OCI-M2 (cell line): ENCODE results near the gene PANX2.
"Not testable (repeated sequence)": the region's sequence is repeated elsewhere in the genome, so short reads cannot be mapped to it uniquely, and the experiment has no call there.

Experiments
- DNase-seq: peaks from one replicate; lab custom pipeline; 2025; ENCODE audit not compliant: unreplicated experiment; lab: John Stamatoyannopoulos, UW

PANX2 gene

DNA sequence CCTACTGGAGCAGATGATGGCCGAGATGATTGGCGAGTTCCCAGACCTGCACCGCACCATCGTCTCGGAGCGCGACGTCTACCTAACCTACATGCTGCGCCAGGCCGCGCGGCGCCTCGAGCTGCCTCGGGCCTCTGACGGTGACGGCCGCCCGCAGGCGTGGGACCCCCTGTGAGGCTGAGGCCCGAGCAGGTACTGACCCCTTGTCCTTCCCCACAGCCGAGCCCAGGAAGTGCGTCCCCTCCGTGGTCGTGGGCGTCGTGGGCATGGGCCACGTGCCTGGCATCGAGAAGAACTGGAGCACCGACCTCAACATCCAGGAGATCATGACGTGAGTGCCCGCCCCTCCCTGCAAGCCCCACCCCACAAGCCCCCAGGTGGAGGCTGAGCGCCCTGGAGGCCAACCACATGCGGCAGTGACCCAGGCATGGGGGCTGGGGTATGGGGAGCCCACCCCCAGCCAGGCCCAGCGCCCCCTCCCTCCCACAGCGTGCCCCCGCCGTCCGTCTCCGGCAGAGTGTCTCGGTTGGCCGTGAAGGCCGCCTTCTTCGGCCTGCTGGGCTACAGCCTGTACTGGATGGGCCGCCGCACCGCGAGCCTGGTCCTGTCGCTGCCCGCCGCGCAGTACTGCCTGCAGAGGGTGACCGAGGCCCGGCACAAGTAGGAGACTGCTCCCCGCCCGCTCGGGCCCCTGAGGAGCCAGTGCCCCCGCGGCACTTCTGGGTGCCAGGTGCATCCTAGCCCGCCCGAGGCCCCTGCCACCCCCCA, 27.5 kb downstream of the PANX2 start:
- no peak for DNase-seq

DNA sequence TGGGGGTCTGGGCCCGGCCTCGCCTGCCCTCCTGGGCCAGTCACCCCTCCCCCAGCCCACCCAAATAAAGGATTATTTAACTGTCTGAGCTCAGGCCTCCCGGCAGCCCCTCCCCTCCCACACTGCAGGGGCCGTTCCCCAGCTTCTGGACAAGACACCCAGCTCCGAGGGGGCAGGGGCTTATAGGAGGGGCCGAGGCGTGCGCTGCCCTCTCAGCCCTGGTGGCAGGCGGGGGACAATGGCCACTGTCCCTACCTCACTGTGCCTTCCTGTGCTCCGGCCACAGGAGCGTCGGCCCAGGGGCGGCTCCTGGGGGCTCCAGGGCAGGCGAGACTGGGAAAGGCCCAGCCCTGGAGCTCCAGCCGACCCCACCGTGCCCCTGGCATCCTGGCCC, 28.1 kb downstream of the PANX2 start:
- DNase-seq, result no peak

DNA sequence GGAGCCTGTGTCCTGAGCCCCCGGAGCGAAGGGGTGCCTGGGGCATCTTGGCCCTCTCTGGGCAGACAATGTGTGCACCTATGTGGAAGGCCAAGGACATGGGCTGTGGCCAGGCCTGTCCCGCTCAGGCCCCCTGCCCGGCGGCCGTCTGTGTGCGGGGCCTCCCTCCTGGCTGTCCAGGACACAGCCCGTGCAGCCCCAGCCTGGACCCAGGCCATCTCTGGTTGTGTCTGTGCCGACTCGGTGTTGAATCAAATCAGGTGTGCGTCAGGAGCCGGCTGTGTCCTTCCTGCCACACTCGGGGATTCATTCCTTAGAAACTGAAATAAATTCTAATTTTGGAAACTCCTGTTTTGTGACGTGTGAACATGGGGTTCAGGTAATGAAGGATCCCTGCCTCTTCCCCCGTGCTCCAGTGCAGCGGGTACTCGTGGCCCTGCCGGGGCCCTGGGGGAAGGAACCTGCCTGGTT, 28.8 kb downstream of the PANX2 start:
- no peak for DNase-seq

DNA sequence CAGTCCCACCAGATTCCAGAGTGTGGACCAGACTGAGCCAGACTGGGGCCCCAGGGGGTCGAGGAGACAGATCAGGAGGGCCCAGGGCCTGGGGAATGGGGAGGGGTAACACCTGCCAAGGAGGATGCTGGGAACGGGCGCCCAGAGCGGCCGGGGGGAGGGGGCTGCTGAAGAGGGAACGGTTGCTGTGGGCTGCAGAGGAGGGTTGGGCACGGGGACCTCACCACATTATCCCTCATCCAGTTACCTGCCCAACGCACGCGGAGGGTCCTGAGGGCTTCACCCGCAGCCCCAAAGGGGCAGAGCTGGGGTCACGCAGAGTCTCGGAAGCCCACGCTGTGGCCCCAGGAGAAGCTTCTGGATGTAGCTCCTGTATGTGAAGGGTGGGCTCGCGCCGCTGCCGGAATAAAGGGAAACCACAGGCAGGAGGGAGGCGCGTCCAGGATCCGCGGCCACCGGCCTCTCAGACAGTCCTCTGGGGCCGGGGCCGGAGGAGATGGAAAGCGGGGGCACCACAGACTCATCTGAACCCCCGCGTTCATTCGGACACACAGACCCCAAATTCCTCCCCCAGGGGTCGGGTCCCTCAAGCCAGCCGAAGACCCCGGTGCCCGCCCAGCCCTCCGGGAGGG, 29.4 kb downstream of the PANX2 start:
- DNase-seq, result no peak

DNA sequence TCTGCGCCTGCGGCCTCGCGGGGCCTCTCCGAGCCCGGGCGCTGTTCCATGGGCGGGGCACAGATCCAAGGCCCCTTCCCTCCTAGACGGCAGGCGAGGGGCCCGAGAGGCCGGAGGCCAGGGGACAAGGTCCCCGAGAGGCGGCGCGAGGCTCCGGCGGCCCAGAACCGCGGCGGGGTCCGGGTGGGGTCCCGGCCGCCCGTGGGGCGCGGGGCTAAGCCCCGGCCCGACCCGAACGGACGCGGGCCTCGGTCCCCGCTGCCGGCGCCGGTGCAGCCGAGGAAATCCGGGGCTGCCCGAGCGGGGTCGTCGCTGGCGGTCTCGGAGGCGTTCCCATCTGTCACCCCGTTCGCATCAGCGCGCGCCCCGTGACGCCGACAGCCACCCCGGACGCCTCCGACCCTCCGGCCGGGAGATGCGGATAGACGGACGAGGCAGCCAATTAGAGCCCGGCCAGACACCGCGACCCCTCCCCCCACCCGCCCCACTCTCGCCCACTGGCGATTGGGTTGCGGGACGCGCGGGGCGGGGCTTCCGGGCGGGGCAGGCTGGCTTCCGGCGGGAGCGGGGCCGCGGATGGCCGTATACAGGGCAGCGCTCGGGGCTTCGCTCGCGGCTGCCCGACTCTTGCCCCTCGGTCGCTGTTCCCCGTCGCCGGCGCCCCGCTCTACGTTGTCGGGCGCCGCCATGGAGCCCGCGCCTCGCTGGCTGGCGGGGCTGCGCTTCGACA, 30.1 kb downstream of the PANX2 start, which contains the start of gene SELENOO:
Gene SELENOO, plus strand, starts transcription at position 551 of the 730 bp plus-strand sequence. Its CDS starts 26 bp downstream, at position 577.
- DNase-seq, result no peak

DNA sequence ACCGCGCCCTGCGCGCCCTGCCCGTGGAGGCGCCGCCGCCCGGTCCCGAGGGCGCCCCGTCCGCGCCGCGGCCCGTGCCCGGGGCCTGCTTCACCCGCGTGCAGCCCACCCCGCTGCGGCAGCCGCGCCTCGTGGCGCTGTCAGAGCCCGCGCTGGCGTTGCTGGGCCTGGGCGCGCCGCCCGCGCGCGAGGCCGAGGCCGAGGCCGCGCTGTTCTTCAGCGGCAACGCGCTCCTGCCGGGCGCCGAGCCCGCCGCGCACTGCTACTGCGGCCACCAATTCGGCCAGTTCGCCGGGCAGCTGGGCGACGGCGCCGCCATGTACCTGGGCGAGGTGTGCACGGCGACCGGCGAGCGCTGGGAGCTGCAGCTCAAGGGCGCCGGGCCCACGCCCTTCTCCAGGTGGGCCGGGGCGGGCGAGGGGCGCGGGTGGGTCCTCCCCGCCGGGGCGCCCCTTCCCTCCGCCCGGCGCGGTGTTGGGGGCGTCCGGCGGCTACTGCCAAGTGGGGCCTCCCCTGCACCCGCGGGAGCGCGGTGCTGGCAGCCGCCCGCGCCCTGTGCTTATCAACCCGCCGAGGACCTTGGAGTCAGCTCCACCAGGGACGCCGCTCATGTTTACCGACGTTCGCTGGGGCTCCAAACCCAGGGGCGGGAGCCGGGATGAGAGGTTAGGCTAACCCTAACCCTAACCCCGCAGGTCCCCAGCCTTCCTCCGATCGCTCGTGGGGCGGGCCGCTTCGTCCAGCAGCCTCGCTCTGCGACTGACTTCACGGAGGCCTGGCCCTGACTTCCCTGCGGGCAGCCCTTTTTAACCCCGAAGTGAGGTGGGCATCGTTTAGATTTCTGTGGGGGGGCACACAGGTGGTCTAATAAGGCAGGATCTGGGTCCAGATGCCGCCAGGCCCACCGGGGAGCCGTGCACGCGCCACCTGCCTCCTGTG, 30.9 kb downstream of the PANX2 start:
- no peak for DNase-seq

DNA sequence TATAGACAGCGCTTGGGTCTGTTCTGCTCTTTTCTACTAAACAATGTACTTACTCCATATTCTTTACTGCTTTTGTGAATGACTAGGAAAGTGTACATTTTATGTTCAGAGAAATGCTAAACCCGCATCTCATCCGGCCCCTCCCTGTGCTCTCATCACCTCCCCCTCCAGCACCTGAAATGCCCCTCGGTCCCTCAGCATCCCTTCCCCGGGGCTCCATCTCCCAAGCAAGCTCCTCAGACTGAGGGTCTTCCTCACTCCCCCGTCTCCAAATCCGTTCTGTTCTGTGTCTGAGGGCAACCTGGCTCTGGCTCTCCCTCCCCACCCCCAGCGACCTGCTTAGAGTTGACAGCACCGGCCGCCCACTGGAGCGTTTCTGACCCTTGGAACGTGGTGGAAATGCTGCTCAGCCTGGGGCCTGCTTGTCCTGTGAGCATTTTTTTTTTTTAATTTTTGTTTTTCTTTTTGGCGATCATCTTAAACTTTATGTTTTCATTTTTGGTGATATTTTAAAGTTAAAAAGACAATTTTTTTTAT, 31.7 kb downstream of the PANX2 start:
- DNase-seq, result no peak

DNA sequence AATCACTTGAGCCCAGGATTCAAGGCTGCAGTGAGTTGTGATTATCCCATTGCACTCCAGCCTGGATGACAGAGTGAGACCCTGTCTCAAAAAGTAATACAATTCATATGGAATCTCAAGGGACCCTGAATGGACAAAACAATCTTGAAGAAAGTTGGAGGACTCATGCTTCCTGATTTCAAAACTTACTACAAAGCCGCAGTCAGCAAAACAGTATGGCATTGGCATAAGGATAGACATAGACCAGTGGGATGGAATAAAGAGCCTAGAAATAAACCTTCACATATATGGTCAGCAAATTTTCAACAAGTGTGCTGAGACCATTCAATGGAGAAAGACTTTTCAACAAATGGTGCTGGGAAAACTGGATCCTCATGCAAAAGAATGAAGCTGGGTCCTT, 32.8 kb downstream of the PANX2 start:
- DNase-seq, result no peak

DNA sequence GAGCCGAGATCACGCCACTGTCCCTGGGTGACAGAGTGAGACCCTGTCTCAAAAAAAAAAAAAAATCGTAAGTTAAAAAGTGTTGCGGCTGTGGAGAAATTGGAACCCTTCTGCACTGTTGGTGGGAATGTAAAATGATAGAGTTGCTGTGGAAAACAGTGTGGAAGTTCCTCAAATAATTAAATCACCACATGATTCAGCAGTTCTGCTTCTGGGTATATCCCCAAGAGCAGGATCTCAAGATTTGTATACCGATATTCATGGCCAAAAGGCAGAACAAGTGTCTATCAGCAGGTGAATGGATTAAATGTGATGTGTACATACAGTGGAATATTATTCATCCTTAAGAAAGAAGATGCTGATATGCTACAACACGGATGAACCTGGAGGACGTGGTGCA, 34.0 kb downstream of the PANX2 start:
- no peak for DNase-seq

DNA sequence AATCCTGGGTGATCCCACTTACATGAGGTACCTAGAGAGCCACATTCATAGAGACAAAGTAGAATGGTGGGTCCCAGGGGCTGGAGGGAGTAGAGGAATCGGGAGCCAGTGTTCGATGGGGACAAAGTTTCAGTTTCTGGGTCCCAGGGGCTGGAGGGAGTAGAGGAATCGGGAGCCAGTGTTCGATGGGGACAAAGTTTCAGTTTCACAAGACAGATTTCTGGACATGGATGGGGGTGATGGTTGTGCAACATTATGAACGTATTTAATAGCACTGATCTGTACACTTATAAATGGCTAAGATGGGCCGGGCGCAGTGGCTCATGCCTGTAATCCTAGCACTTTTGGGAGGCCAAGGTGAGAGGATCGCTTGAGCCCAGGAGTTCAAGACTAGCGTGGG, 34.5 kb downstream of the PANX2 start:
- DNase-seq, result not testable (repeated sequence)

DNA sequence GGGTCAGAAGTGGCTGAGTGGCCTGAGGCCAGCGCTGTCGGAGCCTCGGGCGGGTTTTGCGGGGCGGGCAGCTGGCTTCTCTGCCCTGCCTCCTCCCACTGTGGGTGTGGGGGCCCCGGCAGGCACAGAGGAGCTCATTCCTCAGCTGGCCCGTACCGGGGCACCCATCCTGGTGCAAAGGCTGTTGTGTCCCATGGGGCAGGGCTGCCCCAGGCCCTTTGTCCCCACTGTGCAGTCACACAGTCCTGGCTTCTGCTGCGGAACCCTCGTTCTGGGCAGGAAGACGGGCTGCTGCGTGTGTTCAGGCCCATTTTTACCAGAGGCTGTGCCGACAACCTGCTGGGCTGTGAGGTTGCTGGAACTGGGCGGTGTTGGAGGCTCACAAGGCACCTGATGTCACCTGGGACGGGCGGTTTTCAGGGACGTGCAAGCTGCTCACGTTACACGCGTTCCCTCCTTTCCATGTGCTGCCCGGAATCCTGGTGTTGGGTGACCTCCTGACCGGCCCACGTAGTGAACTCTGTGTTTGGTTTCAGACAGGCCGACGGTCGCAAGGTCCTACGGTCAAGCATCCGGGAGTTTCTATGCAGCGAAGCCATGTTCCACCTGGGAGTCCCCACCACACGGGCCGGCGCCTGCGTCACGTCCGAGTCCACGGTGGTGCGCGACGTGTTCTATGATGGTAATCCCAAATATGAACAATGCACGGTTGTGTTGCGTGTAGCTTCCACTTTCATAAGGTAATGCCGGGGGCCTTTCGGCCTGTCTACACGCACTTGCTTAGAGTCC, 35.4 kb downstream of the PANX2 start:
- no peak for DNase-seq

DNA sequence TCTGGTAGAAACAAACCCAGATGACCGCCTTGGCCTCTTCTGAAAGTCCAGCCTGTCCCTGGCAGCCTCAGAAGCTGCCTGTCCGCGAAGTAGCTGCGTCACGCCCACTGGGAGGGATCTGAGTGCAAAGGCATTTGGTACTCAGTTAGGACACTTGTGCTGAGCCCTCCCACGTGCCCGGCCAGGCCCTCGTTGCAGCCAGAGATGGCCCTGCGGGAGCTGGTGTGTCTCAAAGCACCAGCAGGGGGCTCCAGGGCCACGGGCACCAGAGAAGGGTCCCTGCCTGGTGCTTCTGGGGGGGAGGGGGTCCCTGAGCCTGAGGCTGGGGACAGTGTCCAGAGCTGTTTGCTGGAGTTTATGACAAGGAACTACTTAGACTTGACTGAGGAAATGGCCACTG, 36.1 kb downstream of the PANX2 start:
- DNase-seq, result no peak

DNA sequence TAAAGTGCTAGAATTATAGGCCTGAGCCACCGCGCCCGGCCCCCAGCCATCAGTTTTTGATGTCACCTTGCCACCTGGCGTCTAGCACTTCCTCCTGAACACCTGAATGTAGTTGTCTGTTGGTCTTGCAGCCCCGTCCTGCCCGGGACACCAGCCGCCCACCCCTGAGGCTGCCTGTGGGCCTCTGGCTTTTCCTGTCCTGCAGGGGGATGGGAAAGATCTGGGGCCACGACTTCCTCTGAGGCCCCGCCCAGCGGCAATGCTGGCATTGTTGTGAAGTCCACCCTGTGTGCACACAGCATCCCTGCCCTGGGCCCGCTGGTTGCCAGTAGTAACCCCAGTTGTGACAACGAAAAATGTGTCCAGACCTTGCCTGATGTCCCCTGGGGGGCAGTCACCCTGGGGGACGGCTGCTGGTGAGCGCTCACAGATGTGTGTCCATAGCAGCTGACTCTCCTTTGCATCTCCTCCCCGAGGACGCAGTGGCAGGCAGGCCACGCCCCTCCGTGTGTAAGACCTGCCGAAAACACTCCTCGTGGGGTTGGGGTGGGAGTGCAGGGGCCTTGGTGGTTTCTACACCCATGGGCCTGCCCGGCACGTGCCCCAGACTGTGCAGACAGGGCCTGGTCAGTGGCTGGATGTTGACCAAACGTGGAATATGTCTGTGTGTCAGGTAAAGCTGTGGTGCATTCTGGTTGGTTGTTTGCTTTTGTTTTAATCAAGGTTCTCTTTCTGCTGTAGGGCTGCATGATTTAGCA, 37.0 kb downstream of the PANX2 start:
- DNase-seq, result no peak

DNA sequence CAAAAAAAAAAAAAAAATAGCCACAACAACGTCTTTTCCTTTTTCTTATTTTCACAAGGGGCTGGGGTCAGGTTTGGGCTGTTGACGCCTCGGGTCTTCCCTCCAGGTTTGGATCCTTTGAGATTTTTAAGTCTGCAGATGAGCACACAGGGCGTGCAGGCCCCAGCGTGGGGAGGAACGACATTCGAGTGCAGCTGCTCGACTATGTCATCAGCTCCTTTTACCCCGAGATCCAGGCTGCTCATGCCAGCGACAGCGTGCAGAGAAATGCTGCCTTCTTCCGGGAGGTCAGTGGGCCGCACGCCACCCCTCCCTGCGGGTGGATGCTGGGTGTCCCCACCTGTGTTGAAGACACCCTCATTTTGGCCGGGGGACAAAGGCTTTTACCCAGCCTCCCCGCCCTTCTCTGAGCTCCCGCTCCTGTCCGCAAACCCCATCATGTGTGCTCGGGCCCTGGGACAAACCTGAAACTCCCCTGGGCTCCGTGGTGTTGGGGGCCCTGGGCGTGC, 38.0 kb downstream of the PANX2 start:
- no peak for DNase-seq

DNA sequence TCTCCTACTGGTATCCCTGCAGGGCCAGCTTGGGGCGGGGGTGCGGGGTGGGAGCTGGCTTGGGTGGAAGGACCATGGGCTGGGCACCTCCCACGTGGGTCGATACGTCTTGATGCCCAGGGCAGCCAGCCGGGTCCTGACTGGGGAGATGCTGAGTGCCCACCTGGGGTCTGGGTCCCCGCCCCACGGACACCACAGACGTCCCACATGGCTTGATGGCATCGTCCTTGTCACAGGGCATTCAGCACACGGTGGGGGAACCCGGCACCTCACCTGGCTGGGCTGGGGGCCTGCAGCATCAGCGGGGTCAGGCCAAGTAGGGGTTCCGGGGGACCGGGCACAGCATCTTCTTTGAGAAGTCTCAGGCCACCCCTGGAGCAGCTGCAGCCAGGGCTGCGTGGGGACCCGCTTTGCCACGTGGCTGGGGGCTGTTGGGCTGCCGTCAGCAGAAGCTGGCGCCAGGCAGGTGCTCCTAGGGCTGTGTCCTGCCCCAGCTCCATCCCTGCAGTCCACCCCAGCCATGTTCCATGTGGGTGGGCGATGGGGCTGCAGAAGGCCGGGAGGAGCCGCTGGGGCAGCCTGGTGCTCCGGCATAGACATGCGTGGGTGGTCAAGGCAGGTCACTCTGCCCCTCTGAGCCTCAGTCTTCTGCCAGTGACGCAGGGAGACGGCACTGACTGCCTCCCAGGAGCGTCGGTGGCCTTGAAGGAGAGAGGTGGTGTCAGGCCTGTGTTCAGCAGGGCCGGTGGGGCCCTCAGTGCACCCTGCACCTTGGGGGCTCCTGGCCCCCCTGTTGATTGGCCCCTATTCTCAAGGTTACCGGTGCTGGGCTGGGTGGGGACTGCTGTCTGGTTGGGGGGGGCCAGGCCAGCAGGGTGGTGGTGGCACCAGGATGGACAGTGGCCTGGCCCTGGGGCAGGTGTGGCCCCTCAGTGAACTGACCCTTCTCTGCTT, 38.7 kb downstream of the PANX2 start:
- DNase-seq, result no peak

DNA sequence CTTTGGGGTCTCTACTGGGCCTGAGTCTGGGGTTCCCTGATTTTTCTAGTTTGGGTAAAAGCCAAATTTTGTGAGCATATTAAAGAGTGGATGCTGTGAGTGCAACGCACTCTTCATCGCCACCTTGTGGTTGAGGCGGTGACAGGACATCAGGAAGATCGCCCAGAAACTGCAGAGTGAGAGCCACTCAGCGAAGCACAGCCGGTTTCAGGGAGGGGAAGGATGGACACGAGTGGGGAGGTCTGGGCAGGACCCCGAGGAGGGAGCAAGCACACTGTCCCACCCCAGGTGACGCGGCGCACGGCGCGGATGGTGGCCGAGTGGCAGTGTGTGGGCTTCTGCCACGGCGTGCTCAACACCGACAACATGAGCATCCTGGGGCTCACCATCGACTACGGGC, 39.4 kb downstream of the PANX2 start:
- no peak for DNase-seq

DNA sequence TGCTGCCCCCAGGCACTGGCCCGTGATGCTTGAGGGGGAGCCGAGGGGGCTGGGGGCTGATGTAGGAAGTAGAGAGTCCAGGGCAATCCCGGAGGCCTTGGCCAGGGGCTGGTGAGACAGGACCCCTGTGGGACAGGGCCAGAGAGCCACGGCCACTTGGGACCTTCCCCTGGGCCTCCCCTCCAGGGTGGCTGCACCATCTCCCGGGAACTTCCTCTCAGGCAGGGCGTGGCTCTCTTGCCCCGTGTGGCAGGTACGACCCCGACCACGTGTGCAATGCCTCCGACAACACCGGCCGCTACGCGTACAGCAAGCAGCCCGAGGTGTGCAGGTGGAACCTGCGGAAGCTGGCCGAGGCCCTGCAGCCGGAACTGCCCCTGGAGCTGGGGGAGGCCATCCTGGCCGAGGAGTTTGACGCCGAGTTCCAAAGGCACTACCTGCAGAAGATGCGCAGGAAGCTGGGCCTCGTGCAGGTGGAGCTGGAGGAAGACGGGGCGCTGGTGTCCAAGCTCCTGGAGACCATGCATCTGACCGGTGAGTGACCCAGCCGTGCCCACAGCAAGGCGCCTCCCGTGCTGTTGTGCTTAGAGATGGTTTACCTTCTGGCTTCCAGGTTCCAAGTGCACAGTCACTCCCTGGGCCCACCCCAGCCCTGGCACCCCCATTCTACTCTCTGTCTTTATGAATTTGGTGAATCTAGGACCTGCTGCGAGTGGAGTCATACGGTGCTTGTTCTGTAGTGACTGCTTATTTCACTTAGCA, 40.0 kb downstream of the PANX2 start:
- no peak for DNase-seq
